ENCODE results near the gene NEDD9. TPM values are rescaled to one million over a fixed set of nuclear protein-coding genes. Genes with fewer than 3 reads are reported as not detected.

Gene NEDD9
- total and polyA plus RNA-seq, 10 of the 15 experiments (the other 5 are each of a cell fraction or from before 2014, with no cell fraction given), result 4.9 to 92.6 (median 14.6) TPM

GRCh38 chr6:11221623-11222384 is 10.7 kb downstream of the NEDD9 start (continued):
- no peak for TF ChIP-seq IRF5 (IDR thresholded peaks at IDR 0.05; ENCODE audit: borderline replicate concordance)

GRCh38 chr6:11219400-11219834 is 13.1 kb downstream of the NEDD9 start:
- no TSS peak for BruUV-seq (replicated peaks)
- no peak for FAIRE-seq
- no peak overlapping the region for H3K4me2 ChIP-seq (ENCODE audit: control insufficient read depth, insufficient read depth)
- TF ChIP-seq MEF2B (IDR thresholded peaks at IDR 0.05; ENCODE audit: partially characterized antibody, poor library complexity, severe bottlenecking) (no peak), CREB1 (IDR thresholded peaks at IDR 0.05; ENCODE audit: low read depth) (no peak), CEBPB (IDR thresholded peaks at IDR 0.05; ENCODE audit: borderline replicate concordance in 1 of 2, low read depth in 2 of 2, low read length in 2 of 2) (no peak), POLR2A (IDR thresholded peaks at IDR 0.05; ENCODE audit: low read depth, low read length) (no peak), ZNF217 (IDR thresholded peaks at IDR 0.05) (no peak), PRDM15 (CRISPR knock-in tag; IDR thresholded peaks at IDR 0.05) (no peak), SMAD5 (IDR thresholded peaks at IDR 0.05; ENCODE audit: low read depth) (no peak), PAX8 (IDR thresholded peaks at IDR 0.05) (no peak), TCF12 (IDR thresholded peaks at IDR 0.05; ENCODE audit: low read depth, low read length) (no peak), ZBED1 (IDR thresholded peaks at IDR 0.05; ENCODE audit: borderline replicate concordance) (no peak), SUPT20H (IDR thresholded peaks at IDR 0.05; ENCODE audit: borderline replicate concordance, control insufficient read depth, low read depth, low read length) (no peak), EED (IDR thresholded peaks at IDR 0.05; ENCODE audit: low read depth) (no peak), NR2C2 (IDR thresholded peaks at IDR 0.05; ENCODE audit: borderline replicate concordance, control insufficient read depth, insufficient read length, low read depth) (no peak), CTCF (IDR thresholded peaks at IDR 0.05 in 2 of 3, conservative IDR thresholded peaks at IDR 0.05 in 1 of 3; ENCODE audit: control insufficient read depth in 2 of 3, extremely low read depth in 1 of 3, insufficient read depth in 1 of 3, low read depth in 3 of 3, low read length in 3 of 3) (no peak)

More at GRCh38 chr6:11219400-11219834, 13.1 kb downstream of the NEDD9 start:
- no peaks in the 10 kb centered on the region for H4K20me1 ChIP-seq (ENCODE audit: control insufficient read depth, insufficient read depth)
- ATAC-seq, result no peak
- 100% methylated on average over 4 of the region's 4 CpGs for WGBS (ENCODE audit: insufficient coverage, insufficient replicate concordance, low lambda C conversion rate, missing lambda C conversion rate)
- no peak overlapping the region for H3K4me3 ChIP-seq
- no peaks in the 10 kb centered on the region for H3K27me3 ChIP-seq (replicated peaks in 1 of 2; ENCODE audit: control insufficient read depth in 2 of 2, insufficient read depth in 2 of 2, low read length in 1 of 2)
- ChIA-PET CTCF (interaction anchor here (1.2 to 1.4 kb wide), 2 partner anchors 10 to 47 kb away, joined by 3 read pairs; no protein-coding TSS in a partner anchor), RAD21 (ENCODE audit: unreplicated experiment) (interaction anchor here (0.9 to 1.7 kb wide), 2 partner anchors 12 to 277 kb away, joined by 4 to 5 read pairs; no protein-coding TSS in a partner anchor), POLR2A (interaction anchor here (0.6 to 1.4 kb wide), 3 partner anchors 12 to 164 kb away, joined by 3 to 8 read pairs (median 4); no protein-coding TSS in a partner anchor), SMC1A (ENCODE audit: uncharacterized antibody, unreplicated experiment) (interaction anchor here (1.0 to 5.5 kb wide), 4 partner anchors 11 to 276 kb away, joined by 3 to 56 read pairs (median 10); partner anchors contain the start of gene NEDD9)
- H3K79me2 ChIP-seq (ENCODE audit: control insufficient read depth, insufficient read depth, low read length), result peaks cover 37% of the 10 kb centered on the region
- H3K4me1 ChIP-seq (ENCODE audit: control insufficient read depth, insufficient read depth, low read length), result peaks cover 12% of the 10 kb centered on the region
- no peak overlapping the region for H3K27ac ChIP-seq (ENCODE audit: control insufficient read depth, insufficient read depth)
- no peak for DNase-seq (ENCODE audit: low read depth, low spot score)
- intact Hi-C loops (cut with micrococcal nuclease; ENCODE audit: unreplicated experiment) (no loop called here), in situ Hi-C loops (cut with MboI) (no loop called here)
- no peak overlapping the region for H3K9ac ChIP-seq (ENCODE audit: control insufficient read depth, insufficient read depth, low read length)
- H2AFZ ChIP-seq (ENCODE audit: control insufficient read depth, low read depth, low read length), result no peak overlapping the region
- H3K36me3 ChIP-seq (ENCODE audit: control insufficient read depth in 2 of 2, insufficient read depth in 2 of 2, low read length in 1 of 2), result peaks cover 0 to 13% of the 10 kb centered on the region in 2 experiments; a peak in 2 of 4 replicates
- H3K9me3 ChIP-seq (replicated peaks; ENCODE audit: control insufficient read depth, insufficient read depth, low read length), result peaks cover 3% of the 10 kb centered on the region; the same call in 2 of the 3 replicates

Measured in GM12878 (cell line).